Activated CD4-positive, alpha-beta T cell treated with anti-CD3 and anti-CD28 coated beads, Interleukin-2, amount 10 ng/mL, durations not matched to agents 24 days and 14 days (primary cell): ENCODE results near the gene GNB1L. TPM values are rescaled to one million over a fixed set of nuclear protein-coding genes. Genes with fewer than 3 reads are reported as not detected.
"Not testable (repeated sequence)": the region's sequence is repeated elsewhere in the genome, so short reads cannot be mapped to it uniquely, and the experiment has no call there.

Experiments used
- DNase-seq: peaks from one replicate; pipeline ENCODE4 v3.0.0; 2022
- H3K27ac Mint-ChIP-seq: one replicate; pipeline ENCODE4 v1.8.0; 2022; ENCODE audit warnings: mild to moderate bottlenecking, mixed read lengths
- H3K27me3 Mint-ChIP-seq: one replicate; pipeline ENCODE4 v1.8.0; 2022; ENCODE audit warnings: mixed read lengths
- H3K36me3 Mint-ChIP-seq: one replicate; pipeline ENCODE4 v1.8.0; 2022; ENCODE audit warnings: low read depth, mild to moderate bottlenecking, mixed read lengths
- H3K4me1 Mint-ChIP-seq: one replicate; pipeline ENCODE4 v1.8.0; 2021; ENCODE audit warnings: mixed read lengths
- H3K4me3 Mint-ChIP-seq: one replicate; pipeline ENCODE4 v1.8.0; 2022; ENCODE audit warnings: mild to moderate bottlenecking, moderate library complexity, mixed read lengths
- H3K9me3 Mint-ChIP-seq: one replicate; pipeline ENCODE4 v1.8.0; 2021; ENCODE audit warnings: mixed read lengths
- intact Hi-C: fragments of 100-400 bp; cut with micrococcal nuclease; formaldehyde crosslinking; loops from one replicate; pipeline ENCODE4 v1.15.1; 2023
- total RNA-seq: library from RNA; stranded (reverse); gene quantifications from 2 replicates; pipeline ENCODE4 v1.2.3, GENCODE V29; 2022

GNB1L gene
- total RNA-seq, 1 donor from 2014 or later, result 21.4 TPM

DNA sequence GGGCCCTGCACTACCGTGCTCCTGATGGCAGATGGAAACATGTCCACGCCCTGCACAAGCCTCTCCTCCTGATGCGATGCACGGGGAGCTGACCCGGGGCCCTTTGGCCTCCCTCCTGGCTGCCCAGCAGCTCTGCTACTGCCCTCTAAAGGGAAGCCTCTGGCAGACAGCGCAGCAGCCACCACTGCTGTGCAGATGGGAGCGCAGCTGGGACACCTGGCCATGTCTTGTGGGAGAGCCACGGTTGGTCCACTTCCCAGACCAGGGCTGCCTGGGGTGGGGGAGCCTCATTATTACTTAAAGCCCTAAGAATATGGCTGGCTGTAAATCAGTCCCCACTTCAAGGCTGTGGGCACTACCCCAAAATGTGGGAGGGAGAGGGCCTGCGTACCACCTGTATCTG lies 55.8 kb downstream of the GNB1L start:
- Mint-ChIP-seq H3K9me3 (no peaks in the 10 kb centered on the region), H3K27ac (no peak overlapping the region), H3K4me1 (no peaks in the 10 kb centered on the region), H3K36me3 (no peaks in the 10 kb centered on the region), H3K27me3 (no peaks in the 10 kb centered on the region), H3K4me3 (no peak overlapping the region)
- intact Hi-C loops, result no loop called here
- no peak for DNase-seq

DNA sequence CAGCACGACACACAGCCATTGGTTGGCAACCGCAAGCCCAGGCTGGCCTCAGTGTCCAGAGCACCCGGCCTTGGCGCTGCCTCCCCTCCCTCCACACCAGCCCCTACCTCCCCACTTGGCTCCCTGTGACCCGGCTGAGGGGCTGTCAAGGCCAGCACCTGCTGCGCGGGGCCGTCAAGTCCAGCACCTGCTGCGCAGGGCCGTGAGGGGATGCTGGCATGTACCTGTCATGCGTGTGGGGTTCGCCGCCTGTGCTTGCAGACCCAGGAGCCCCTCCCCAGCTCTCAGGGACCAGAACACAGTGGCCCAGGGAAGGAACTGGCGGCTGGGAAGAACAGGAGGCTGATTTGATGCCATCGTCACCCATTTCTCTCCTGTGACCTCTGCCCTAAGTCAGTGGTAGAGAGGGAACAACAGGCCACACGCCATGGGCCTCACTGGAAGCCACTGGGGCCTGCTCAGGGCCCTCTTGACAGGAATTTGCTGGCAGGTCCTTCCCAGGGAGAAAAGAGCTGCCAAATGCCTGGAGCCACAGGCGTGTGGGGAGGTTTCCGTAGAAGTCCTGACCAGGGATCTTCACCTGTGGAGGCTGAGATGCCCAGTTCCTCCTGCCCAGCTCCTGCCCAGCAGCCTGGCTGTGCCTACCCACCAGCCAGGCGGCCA lies 56.5 kb downstream of the GNB1L start:
- Mint-ChIP-seq H3K27me3 (no peaks in the 10 kb centered on the region), H3K9me3 (no peaks in the 10 kb centered on the region), H3K4me1 (no peaks in the 10 kb centered on the region), H3K4me3 (no peak overlapping the region), H3K27ac (no peak overlapping the region), H3K36me3 (peaks cover 5% of the 10 kb centered on the region)
- no peak for DNase-seq
- intact Hi-C loops, result no loop called here

DNA sequence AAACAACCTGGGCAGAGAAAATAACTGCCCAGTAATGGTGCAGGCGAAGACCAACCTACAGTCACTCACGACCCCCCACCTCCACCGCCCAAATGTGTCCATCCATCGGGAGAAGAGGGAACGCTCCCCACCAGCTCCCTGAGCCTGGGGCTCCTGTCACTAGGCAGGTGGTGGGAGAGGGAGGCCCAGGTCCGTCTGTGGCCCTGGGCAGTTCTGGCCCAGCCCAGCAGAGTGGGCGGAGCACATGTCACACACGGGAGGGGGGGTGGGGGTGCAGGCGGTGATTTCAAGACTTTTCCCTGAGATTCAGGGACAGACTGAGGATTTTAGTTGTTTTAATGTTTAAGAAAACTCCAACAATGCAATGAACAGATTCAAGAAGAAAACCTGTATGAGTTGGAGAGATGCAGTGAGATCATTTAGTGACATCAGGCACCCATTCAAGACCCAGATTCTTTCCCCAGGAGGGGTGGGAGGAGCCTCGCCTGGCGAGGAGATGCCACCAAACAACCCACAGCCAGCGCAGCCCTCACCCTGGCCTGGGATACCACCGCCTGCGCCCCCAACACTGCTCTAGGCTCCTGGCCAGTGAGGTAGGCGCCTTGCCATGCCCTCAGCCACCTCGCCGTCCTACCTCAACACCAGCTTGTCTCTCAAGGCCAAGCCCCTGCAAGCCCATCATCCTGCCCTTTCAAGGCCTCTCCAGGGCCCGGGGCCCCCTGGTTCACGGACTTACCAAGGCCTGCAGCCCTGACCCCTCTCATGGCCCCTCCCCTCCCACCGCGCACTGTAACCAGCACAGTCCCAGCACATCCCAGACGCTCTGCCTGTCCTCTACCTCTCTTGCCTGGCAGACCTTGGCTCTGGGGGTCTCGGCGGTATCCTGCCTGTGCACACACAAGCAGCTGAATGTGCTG lies 57.3 kb downstream of the GNB1L start:
- intact Hi-C loops, result no loop called here
- H3K27ac Mint-ChIP-seq, result no peak overlapping the region
- no peak for DNase-seq
- H3K4me3 Mint-ChIP-seq, result no peak overlapping the region
- no peaks in the 10 kb centered on the region for H3K9me3 Mint-ChIP-seq
- H3K36me3 Mint-ChIP-seq, result peaks cover 6% of the 10 kb centered on the region
- no peaks in the 10 kb centered on the region for H3K27me3 Mint-ChIP-seq
- H3K4me1 Mint-ChIP-seq, result no peaks in the 10 kb centered on the region

GRCh38 chr22:19796160-19796559 lies 58.5 kb downstream of the GNB1L start:
- no peaks in the 10 kb centered on the region for H3K27me3 Mint-ChIP-seq
- DNase-seq, result no peak
- no peak overlapping the region for H3K4me3 Mint-ChIP-seq
- no peaks in the 10 kb centered on the region for H3K9me3 Mint-ChIP-seq
- intact Hi-C loops, result no loop called here
- H3K36me3 Mint-ChIP-seq, result peaks cover 8% of the 10 kb centered on the region
- H3K27ac Mint-ChIP-seq, result no peak overlapping the region
- H3K4me1 Mint-ChIP-seq, result no peaks in the 10 kb centered on the region

DNA sequence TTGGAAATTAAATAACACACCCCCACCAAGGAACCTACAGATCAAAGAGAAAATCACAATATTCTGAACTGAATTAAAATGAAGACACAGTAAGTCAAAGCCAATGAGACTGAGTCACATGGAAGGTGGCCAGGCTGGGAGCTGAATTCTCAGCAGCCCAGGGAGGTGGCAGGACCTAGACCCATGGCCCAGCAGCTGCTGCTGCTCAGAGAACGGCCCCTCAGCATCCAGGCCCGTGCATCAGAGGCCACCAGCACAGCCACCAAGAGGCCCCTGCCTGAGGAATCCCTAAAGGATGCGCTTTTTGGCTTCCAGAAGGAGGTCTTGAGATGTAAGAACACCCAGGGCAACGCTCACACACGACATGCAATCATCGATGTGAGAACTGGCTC lies 59.1 kb downstream of the GNB1L start:
- intact Hi-C loops, result no loop called here
- H3K9me3 Mint-ChIP-seq, result no peaks in the 10 kb centered on the region
- H3K27ac Mint-ChIP-seq, result no peak overlapping the region
- H3K4me3 Mint-ChIP-seq, result no peak overlapping the region
- H3K36me3 Mint-ChIP-seq, result peaks cover 8% of the 10 kb centered on the region
- DNase-seq, result no peak
- H3K27me3 Mint-ChIP-seq, result no peaks in the 10 kb centered on the region
- no peaks in the 10 kb centered on the region for H3K4me1 Mint-ChIP-seq

DNA sequence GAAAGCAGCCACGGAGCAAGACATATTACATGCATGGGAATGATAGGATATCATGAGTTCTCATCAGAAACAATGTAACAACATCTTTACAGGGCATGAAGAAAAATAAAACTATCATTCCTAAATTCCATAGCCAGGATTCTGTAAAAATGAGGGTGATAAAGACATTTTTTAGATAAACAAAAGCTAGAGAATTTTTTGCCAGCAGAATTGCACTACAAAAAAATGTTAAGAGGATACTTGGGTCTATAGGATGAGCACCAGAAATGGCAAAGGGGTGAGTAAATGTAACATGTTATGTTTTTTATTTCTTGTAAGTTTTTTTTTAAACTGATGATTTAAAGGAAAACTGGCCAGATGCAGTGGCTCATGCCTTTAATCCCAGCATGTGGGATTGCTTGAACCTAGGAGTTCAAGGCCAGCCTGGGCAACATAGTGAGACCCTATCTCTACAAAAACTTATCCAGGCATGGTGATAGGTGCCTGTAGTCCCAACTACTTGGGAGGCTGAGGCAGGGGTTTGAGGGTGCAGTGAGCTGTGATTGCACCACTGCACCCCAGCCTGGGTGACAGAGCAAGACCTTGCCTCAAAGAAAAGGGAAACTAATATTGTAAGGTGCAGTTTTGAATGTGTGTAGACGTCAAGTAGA lies 60.9 kb downstream of the GNB1L start:
- H3K9me3 Mint-ChIP-seq, result no peaks in the 10 kb centered on the region
- H3K4me1 Mint-ChIP-seq, result no peaks in the 10 kb centered on the region
- intact Hi-C loops, result no loop called here
- DNase-seq, result no peak
- H3K27ac Mint-ChIP-seq, result no peak overlapping the region
- no peak overlapping the region for H3K4me3 Mint-ChIP-seq
- peaks cover 8% of the 10 kb centered on the region for H3K36me3 Mint-ChIP-seq
- no peaks in the 10 kb centered on the region for H3K27me3 Mint-ChIP-seq

- Mint-ChIP-seq H3K27ac (no peak overlapping the region), H3K4me3 (no peak overlapping the region), H3K9me3 (no peaks in the 10 kb centered on the region), H3K27me3 (no peaks in the 10 kb centered on the region), H3K36me3 (peaks cover 8% of the 10 kb centered on the region), H3K4me1 (no peaks in the 10 kb centered on the region)
- intact Hi-C loops, result no loop called here
- DNase-seq, result no peak
Measured at GRCh38 chr22:19793161-19793560, 61.5 kb downstream of the GNB1L start.

DNA sequence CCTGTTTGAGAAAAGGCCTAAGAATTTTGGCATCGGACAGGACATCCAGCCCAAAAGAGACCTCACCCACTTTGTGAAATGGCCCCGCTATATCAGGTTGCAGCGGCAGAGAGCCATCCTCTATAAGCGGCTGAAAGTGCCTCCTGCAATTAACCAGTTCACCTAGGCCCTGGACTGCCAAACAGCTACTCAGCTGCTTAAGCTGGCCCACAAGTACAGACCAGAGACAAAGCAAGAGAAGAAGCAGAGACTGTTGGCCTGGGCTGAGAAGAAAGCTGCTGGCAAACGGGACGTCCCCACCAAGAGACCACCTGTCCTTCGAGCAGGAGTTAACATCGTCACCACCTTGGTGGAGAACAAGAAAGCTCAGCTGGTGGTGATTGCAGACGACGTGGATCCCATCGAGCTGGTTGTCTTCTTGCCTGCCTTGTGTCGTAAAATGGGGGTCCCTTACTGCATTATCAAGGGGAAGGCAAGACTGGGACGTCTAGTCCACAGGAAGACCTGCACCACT lies 62.2 kb downstream of the GNB1L start:
- H3K27me3 Mint-ChIP-seq, intact Hi-C loops, H3K36me3 Mint-ChIP-seq, H3K9me3 Mint-ChIP-seq, H3K27ac Mint-ChIP-seq, DNase-seq, H3K4me1 Mint-ChIP-seq, H3K4me3 Mint-ChIP-seq: not testable (repeated sequence)

- H3K36me3 Mint-ChIP-seq, result peaks cover 8% of the 10 kb centered on the region
- H3K9me3 Mint-ChIP-seq, result no peaks in the 10 kb centered on the region
- intact Hi-C loops, result no loop called here
- no peak for DNase-seq
- H3K4me3 Mint-ChIP-seq, result no peak overlapping the region
- no peaks in the 10 kb centered on the region for H3K27me3 Mint-ChIP-seq
- H3K27ac Mint-ChIP-seq, result no peak overlapping the region
- H3K4me1 Mint-ChIP-seq, result no peaks in the 10 kb centered on the region
Measured at GRCh38 chr22:19791894-19792293, 62.8 kb downstream of the GNB1L start.

GRCh38 chr22:19791243-19791642 lies 63.4 kb downstream of the GNB1L start:
- H3K4me1 Mint-ChIP-seq, result no peaks in the 10 kb centered on the region
- H3K27me3 Mint-ChIP-seq, result no peaks in the 10 kb centered on the region
- H3K36me3 Mint-ChIP-seq, result peaks cover 8% of the 10 kb centered on the region
- intact Hi-C loops, result no loop called here
- no peak for DNase-seq
- H3K27ac Mint-ChIP-seq, result no peak overlapping the region
- no peaks in the 10 kb centered on the region for H3K9me3 Mint-ChIP-seq
- no peak overlapping the region for H3K4me3 Mint-ChIP-seq

DNA sequence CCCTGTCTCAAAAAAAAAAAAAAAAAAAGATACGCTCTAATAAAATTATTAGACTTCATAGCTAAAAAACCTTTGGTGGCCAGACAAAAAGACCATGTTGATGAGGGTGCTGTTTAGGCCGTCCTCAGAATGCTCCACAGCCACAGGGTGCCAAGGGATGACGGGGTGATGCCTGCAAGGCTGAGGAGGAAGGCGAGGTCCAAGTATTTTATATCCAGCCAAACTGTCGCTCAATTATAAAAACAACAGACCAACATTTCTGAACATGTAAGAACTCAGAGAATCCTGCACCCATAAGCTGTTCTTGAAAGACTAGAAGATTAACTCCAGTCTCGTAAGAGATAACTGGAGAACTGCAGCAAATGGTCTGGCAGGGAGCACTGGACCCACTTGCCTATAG lies 64.8 kb downstream of the GNB1L start:
- Mint-ChIP-seq H3K36me3 (peaks cover 8% of the 10 kb centered on the region), H3K9me3 (no peaks in the 10 kb centered on the region), H3K4me1 (no peaks in the 10 kb centered on the region), H3K27ac (no peak overlapping the region), H3K27me3 (no peaks in the 10 kb centered on the region), H3K4me3 (no peak overlapping the region)
- DNase-seq, result no peak
- intact Hi-C loops, result no loop called here

GRCh38 chr22:19789406-19789805 lies 65.3 kb downstream of the GNB1L start:
- no peak overlapping the region for H3K27ac Mint-ChIP-seq
- intact Hi-C loops, result no loop called here
- no peak overlapping the region for H3K4me3 Mint-ChIP-seq
- H3K36me3 Mint-ChIP-seq, result peaks cover 8% of the 10 kb centered on the region
- no peaks in the 10 kb centered on the region for H3K4me1 Mint-ChIP-seq
- no peaks in the 10 kb centered on the region for H3K27me3 Mint-ChIP-seq
- DNase-seq, result no peak
- no peaks in the 10 kb centered on the region for H3K9me3 Mint-ChIP-seq

- H3K9me3 Mint-ChIP-seq, result no peaks in the 10 kb centered on the region
- H3K4me3 Mint-ChIP-seq, result no peak overlapping the region
- H3K27ac Mint-ChIP-seq, result no peak overlapping the region
- intact Hi-C loops, result no loop called here
- no peaks in the 10 kb centered on the region for H3K27me3 Mint-ChIP-seq
- DNase-seq, result no peak
- H3K36me3 Mint-ChIP-seq, result peaks cover 8% of the 10 kb centered on the region
- no peaks in the 10 kb centered on the region for H3K4me1 Mint-ChIP-seq
Measured at GRCh38 chr22:19788661-19789225, 65.9 kb downstream of the GNB1L start.

- intact Hi-C loops, result no loop called here
- no peaks in the 10 kb centered on the region for H3K27me3 Mint-ChIP-seq
- no peak for DNase-seq
- no peak overlapping the region for H3K27ac Mint-ChIP-seq
- H3K9me3 Mint-ChIP-seq, result no peaks in the 10 kb centered on the region
- H3K4me1 Mint-ChIP-seq, result no peaks in the 10 kb centered on the region
- peaks cover 3% of the 10 kb centered on the region for H3K36me3 Mint-ChIP-seq
- no peak overlapping the region for H3K4me3 Mint-ChIP-seq
Measured at GRCh38 chr22:19787849-19788141, 66.9 kb downstream of the GNB1L start.
